ENCODE results near the gene ROBO4.

- TF ChIP-seq, protein P1, sequence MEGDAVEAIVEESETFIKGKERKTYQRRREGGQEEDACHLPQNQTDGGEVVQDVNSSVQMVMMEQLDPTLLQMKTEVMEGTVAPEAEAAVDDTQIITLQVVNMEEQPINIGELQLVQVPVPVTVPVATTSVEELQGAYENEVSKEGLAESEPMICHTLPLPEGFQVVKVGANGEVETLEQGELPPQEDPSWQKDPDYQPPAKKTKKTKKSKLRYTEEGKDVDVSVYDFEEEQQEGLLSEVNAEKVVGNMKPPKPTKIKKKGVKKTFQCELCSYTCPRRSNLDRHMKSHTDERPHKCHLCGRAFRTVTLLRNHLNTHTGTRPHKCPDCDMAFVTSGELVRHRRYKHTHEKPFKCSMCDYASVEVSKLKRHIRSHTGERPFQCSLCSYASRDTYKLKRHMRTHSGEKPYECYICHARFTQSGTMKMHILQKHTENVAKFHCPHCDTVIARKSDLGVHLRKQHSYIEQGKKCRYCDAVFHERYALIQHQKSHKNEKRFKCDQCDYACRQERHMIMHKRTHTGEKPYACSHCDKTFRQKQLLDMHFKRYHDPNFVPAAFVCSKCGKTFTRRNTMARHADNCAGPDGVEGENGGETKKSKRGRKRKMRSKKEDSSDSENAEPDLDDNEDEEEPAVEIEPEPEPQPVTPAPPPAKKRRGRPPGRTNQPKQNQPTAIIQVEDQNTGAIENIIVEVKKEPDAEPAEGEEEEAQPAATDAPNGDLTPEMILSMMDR (IDR thresholded peaks at IDR 0.05) = no peak
- no peak for TF ChIP-seq POLR2A (IDR thresholded peaks at IDR 0.05)
Measured at GRCh38 chr11:124919898-124920297, 22.2 kb upstream of the ROBO4 start.
